Ramos (cell line): Measurements from ENCODE around the gene BANK1.

ENCODE experiments used
- in situ Hi-C: fragments of 300-500 bp; cut with MboI; formaldehyde crosslinking; loops from one replicate; pipeline ENCODE4 v1.14.3; 2022; ENCODE audit warnings: low sequenced_read_pairs; ENCODE audit not compliant: unreplicated experiment

BANK1 gene

GRCh38 chr4:101790521-101791181 is at the start of gene BANK1:
Gene BANK1, plus strand, starts transcription at chr4:101790730. Its CDS starts 151 bp downstream, at chr4:101790881.
- in situ Hi-C loops: no loop called here

GRCh38 chr4:101753721-101754120 is 36.8 kb upstream of the BANK1 start:
- in situ Hi-C loops: no loop called here

GRCh38 chr4:101756181-101756580 is 34.3 kb upstream of the BANK1 start:
- in situ Hi-C loops: no loop called here

GRCh38 chr4:101761405-101761804 is 29.1 kb upstream of the BANK1 start:
- in situ Hi-C loops: no loop called here

- in situ Hi-C loops: no loop called here
These were observed 28.5 kb upstream of the BANK1 start for GRCh38 chr4:101762025-101762424.

GRCh38 chr4:101762534-101762933 is 28.0 kb upstream of the BANK1 start:
- in situ Hi-C loops: no loop called here

- in situ Hi-C loops: no loop called here
These were observed 27.0 kb upstream of the BANK1 start for GRCh38 chr4:101763576-101763975.

- in situ Hi-C loops: no loop called here
These were observed 15.7 kb upstream of the BANK1 start for GRCh38 chr4:101774807-101775206.

GRCh38 chr4:101777431-101777830 is 13.1 kb upstream of the BANK1 start:
- in situ Hi-C loops: no loop called here

GRCh38 chr4:101780284-101780683 is 10.2 kb upstream of the BANK1 start:
- in situ Hi-C loops: no loop called here

GRCh38 chr4:101782546-101782945 is 8.0 kb upstream of the BANK1 start:
- in situ Hi-C loops: no loop called here

GRCh38 chr4:101784957-101785356 is 5.6 kb upstream of the BANK1 start:
- in situ Hi-C loops: no loop called here

- in situ Hi-C loops: no loop called here
These were observed 5.0 kb upstream of the BANK1 start for GRCh38 chr4:101785486-101785885.

GRCh38 chr4:101787701-101788316 is 2.7 kb upstream of the BANK1 start:
- in situ Hi-C loops: no loop called here

- in situ Hi-C loops: no loop called here
These were observed 640 bp downstream of the BANK1 start for GRCh38 chr4:101791182-101791558.

- in situ Hi-C loops: no loop called here
These were observed 1.6 kb downstream of the BANK1 start for GRCh38 chr4:101792056-101792590.

- in situ Hi-C loops: no loop called here
These were observed 2.9 kb downstream of the BANK1 start for GRCh38 chr4:101793397-101793796.

GRCh38 chr4:101794806-101795205 is 4.3 kb downstream of the BANK1 start:
- in situ Hi-C loops: no loop called here

GRCh38 chr4:101795704-101796103 is 5.2 kb downstream of the BANK1 start:
- in situ Hi-C loops: no loop called here

GRCh38 chr4:101801958-101802357 is 11.4 kb downstream of the BANK1 start:
- in situ Hi-C loops: no loop called here

GRCh38 chr4:101806914-101807313 is 16.4 kb downstream of the BANK1 start:
- in situ Hi-C loops: no loop called here

GRCh38 chr4:101807351-101807750 is 16.8 kb downstream of the BANK1 start:
- in situ Hi-C loops: no loop called here
